Measurements from ENCODE around the gene EFNB2. TPM values are rescaled to one million over a fixed set of nuclear protein-coding genes. Genes with fewer than 3 reads are reported as not detected.

The EFNB2 gene
- polyA plus RNA-seq (2012; ENCODE audit: low read depth, missing spikeins) = 0.10 TPM

DNA sequence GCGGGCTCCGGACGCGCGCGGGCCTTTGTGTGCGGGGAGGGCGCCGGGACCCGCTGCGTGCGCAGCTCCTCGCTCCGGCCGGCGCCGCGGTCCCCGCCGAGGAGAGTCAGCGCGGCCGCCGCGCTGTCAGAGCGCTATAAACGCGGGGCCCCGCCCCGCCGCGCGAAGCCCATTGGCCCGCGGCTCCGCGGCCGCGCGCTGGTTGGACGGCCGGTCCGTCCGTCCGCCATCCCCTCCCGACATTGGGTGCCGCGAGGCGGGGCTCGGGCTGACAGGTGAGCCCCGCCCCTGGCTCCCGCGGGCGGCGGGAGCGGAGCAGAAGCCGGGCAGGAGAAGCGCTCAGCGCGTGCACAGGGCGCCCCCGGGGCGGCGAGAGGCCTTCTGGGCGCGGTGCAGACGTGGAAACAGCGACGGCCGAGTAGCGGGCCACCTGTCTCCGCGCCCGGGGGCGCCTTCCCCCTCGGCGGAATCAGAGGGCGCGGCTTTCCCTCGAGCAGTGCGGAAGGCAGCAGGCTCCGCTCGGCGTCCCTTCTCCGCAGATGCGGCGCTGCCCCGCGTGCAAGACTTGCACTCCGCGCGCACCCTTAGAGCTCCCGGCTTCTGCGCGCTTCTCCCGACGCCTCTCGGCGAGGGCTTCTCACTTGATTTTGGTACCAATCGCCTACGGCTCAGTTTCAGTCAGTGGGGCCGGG lies at the start of gene EFNB2:
Gene EFNB2, minus strand, starts transcription at position 111 of the 692 bp plus-strand sequence. CDS start 698 bp downstream, outside the sequence.
- DNase-seq (ENCODE audit: insufficient read length, low spot score) (peak; percentile 97), FAIRE-seq (peak; percentile 97)
- TF ChIP-seq PAX5 (IDR thresholded peaks at IDR 0.05; ENCODE audit: insufficient read depth, low read length, severe bottlenecking) = no peak
- TF ChIP-seq SPI1 (IDR thresholded peaks at IDR 0.05; ENCODE audit: low read depth, low read length) = no peak
- TF ChIP-seq POU2F2 (IDR thresholded peaks at IDR 0.05; ENCODE audit: low read depth, low read length) = no peak
- no peak for TF ChIP-seq POLR2A (IDR thresholded peaks at IDR 0.05; ENCODE audit: low read depth, low read length)

- TF ChIP-seq SPI1 (IDR thresholded peaks at IDR 0.05; ENCODE audit: low read depth, low read length) = no peak
- TF ChIP-seq POLR2AphosphoS5 (IDR thresholded peaks at IDR 0.05; ENCODE audit: low read depth, low read length) = no peak
- no peak for TF ChIP-seq POU2F2 (IDR thresholded peaks at IDR 0.05; ENCODE audit: low read depth, low read length)
- no peak for TF ChIP-seq TAF1 (IDR thresholded peaks at IDR 0.05; ENCODE audit: low read depth, low read length)
- TF ChIP-seq POLR2A (IDR thresholded peaks at IDR 0.05; ENCODE audit: low read depth, low read length) = no peak
- TF ChIP-seq PAX5 (IDR thresholded peaks at IDR 0.05; ENCODE audit: insufficient read depth, low read length, severe bottlenecking) = no peak
- no peak for DNase-seq (ENCODE audit: insufficient read length, low spot score)
- no peak for FAIRE-seq
These were observed 45.8 kb upstream of the EFNB2 start for GRCh38 chr13:106581225-106581624.

GRCh38 chr13:106575896-106576295 lies 40.4 kb upstream of the EFNB2 start:
- FAIRE-seq = no peak
- no peak for TF ChIP-seq PAX5 (IDR thresholded peaks at IDR 0.05; ENCODE audit: insufficient read depth, low read length, severe bottlenecking)
- no peak for TF ChIP-seq POLR2A (IDR thresholded peaks at IDR 0.05; ENCODE audit: low read depth, low read length)
- no peak for TF ChIP-seq TAF1 (IDR thresholded peaks at IDR 0.05; ENCODE audit: low read depth, low read length)
- TF ChIP-seq POLR2AphosphoS5 (IDR thresholded peaks at IDR 0.05; ENCODE audit: low read depth, low read length) = no peak
- TF ChIP-seq SPI1 (IDR thresholded peaks at IDR 0.05; ENCODE audit: low read depth, low read length) = no peak
- TF ChIP-seq POU2F2 (IDR thresholded peaks at IDR 0.05; ENCODE audit: low read depth, low read length) = no peak
- no peak for DNase-seq (ENCODE audit: insufficient read length, low spot score)

DNA sequence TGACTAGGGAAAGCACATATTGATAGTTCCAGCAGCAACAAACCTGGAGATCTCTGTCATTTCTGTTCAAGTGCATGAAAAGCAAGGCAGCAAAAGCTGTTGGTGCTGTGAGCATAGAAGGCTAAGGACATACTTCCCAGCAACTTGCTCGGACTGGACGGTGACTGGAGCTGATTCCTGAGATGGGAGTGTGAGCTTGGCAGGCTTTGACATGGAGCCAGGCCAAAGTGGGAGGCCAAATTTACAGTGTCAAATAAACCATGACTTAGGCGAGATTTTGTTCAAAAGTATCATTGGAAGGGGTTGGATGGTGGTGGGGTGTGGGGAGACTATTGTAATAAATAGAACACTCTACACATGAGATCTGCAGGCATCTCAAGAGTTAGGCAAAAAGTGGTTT lies 38.4 kb upstream of the EFNB2 start:
- no peak for DNase-seq (ENCODE audit: insufficient read length, low spot score)
- FAIRE-seq = no peak
- TF ChIP-seq POLR2A (IDR thresholded peaks at IDR 0.05; ENCODE audit: low read depth, low read length) (no peak), TAF1 (IDR thresholded peaks at IDR 0.05; ENCODE audit: low read depth, low read length) (no peak), PAX5 (IDR thresholded peaks at IDR 0.05; ENCODE audit: insufficient read depth, low read length, severe bottlenecking) (no peak), POU2F2 (IDR thresholded peaks at IDR 0.05; ENCODE audit: low read depth, low read length) (no peak), POLR2AphosphoS5 (IDR thresholded peaks at IDR 0.05; ENCODE audit: low read depth, low read length) (no peak), SPI1 (IDR thresholded peaks at IDR 0.05; ENCODE audit: low read depth, low read length) (no peak)

- DNase-seq (ENCODE audit: insufficient read length, low spot score) = no peak
- FAIRE-seq = no peak
- TF ChIP-seq POLR2A (IDR thresholded peaks at IDR 0.05; ENCODE audit: low read depth, low read length) (no peak), POLR2AphosphoS5 (IDR thresholded peaks at IDR 0.05; ENCODE audit: low read depth, low read length) (no peak), PAX5 (IDR thresholded peaks at IDR 0.05; ENCODE audit: insufficient read depth, low read length, severe bottlenecking) (no peak), SPI1 (IDR thresholded peaks at IDR 0.05; ENCODE audit: low read depth, low read length) (no peak), POU2F2 (IDR thresholded peaks at IDR 0.05; ENCODE audit: low read depth, low read length) (no peak), TAF1 (IDR thresholded peaks at IDR 0.05; ENCODE audit: low read depth, low read length) (no peak)
These were observed 37.9 kb upstream of the EFNB2 start for GRCh38 chr13:106573284-106573846.

- no peak for TF ChIP-seq POU2F2 (IDR thresholded peaks at IDR 0.05; ENCODE audit: low read depth, low read length)
- TF ChIP-seq PAX5 (IDR thresholded peaks at IDR 0.05; ENCODE audit: insufficient read depth, low read length, severe bottlenecking) = no peak
- no peak for TF ChIP-seq POLR2A (IDR thresholded peaks at IDR 0.05; ENCODE audit: low read depth, low read length)
- no peak for TF ChIP-seq SPI1 (IDR thresholded peaks at IDR 0.05; ENCODE audit: low read depth, low read length)
- no peak for TF ChIP-seq POLR2AphosphoS5 (IDR thresholded peaks at IDR 0.05; ENCODE audit: low read depth, low read length)
- TF ChIP-seq TAF1 (IDR thresholded peaks at IDR 0.05; ENCODE audit: low read depth, low read length) = no peak
- FAIRE-seq = no peak
- no peak for DNase-seq (ENCODE audit: insufficient read length, low spot score)
These were observed 34.9 kb upstream of the EFNB2 start for GRCh38 chr13:106570299-106570852.

GRCh38 chr13:106569233-106570095 lies 34.0 kb upstream of the EFNB2 start:
- TF ChIP-seq PAX5 (IDR thresholded peaks at IDR 0.05; ENCODE audit: insufficient read depth, low read length, severe bottlenecking) = no peak
- no peak for TF ChIP-seq POLR2AphosphoS5 (IDR thresholded peaks at IDR 0.05; ENCODE audit: low read depth, low read length)
- TF ChIP-seq POU2F2 (IDR thresholded peaks at IDR 0.05; ENCODE audit: low read depth, low read length) = no peak
- TF ChIP-seq SPI1 (IDR thresholded peaks at IDR 0.05; ENCODE audit: low read depth, low read length) = no peak
- no peak for TF ChIP-seq POLR2A (IDR thresholded peaks at IDR 0.05; ENCODE audit: low read depth, low read length)
- no peak for TF ChIP-seq TAF1 (IDR thresholded peaks at IDR 0.05; ENCODE audit: low read depth, low read length)
- no peak for FAIRE-seq
- DNase-seq (ENCODE audit: insufficient read length, low spot score) = no peak

- TF ChIP-seq POLR2A (IDR thresholded peaks at IDR 0.05; ENCODE audit: low read depth, low read length) (no peak), PAX5 (IDR thresholded peaks at IDR 0.05; ENCODE audit: insufficient read depth, low read length, severe bottlenecking) (no peak), POLR2AphosphoS5 (IDR thresholded peaks at IDR 0.05; ENCODE audit: low read depth, low read length) (no peak), SPI1 (IDR thresholded peaks at IDR 0.05; ENCODE audit: low read depth, low read length) (no peak)
- FAIRE-seq (no peak), DNase-seq (ENCODE audit: insufficient read length, low spot score) (no peak)
These were observed 33.0 kb upstream of the EFNB2 start for GRCh38 chr13:106568299-106569003.
